Sigmoid colon (tissue), 4 donors: ENCODE results near the gene BRSK1.

ENCODE experiments used
- EP300 ChIP-seq, 4 donors: sonication (generic); formaldehyde crosslinking; IDR thresholded peaks; one replicate each; pipeline ENCODE4 v1.6.1; 2017; ENCODE audit warnings: antibody characterized with exemption in 4 of 4
- POLR2A ChIP-seq, 2 donors: fragments of 450-650 bp; IDR thresholded peaks; one replicate each; pipeline ENCODE4 v1.6.1; 2016; ENCODE audit warnings: antibody characterized with exemption in 2 of 2, mild to moderate bottlenecking in 2 of 2, moderate library complexity in 2 of 2
- POLR2AphosphoS5 ChIP-seq, 4 donors: sonication (generic); formaldehyde crosslinking; IDR thresholded peaks; one replicate each; pipeline ENCODE4 v1.6.1; 2017; ENCODE audit warnings: antibody characterized with exemption in 4 of 4
- TF ChIP-seq, protein P1 (sequence below), 4 experiments: fragments of 450-650 bp in 3 of 4; fragments of 200-600 bp in 1 of 4; IDR thresholded peaks; one replicate each; pipeline ENCODE4 v1.5.1; 2016 to 2019; ENCODE audit warnings: antibody characterized with exemption in 4 of 4, mild to moderate bottlenecking in 3 of 4, moderate library complexity in 2 of 4

DNA sequence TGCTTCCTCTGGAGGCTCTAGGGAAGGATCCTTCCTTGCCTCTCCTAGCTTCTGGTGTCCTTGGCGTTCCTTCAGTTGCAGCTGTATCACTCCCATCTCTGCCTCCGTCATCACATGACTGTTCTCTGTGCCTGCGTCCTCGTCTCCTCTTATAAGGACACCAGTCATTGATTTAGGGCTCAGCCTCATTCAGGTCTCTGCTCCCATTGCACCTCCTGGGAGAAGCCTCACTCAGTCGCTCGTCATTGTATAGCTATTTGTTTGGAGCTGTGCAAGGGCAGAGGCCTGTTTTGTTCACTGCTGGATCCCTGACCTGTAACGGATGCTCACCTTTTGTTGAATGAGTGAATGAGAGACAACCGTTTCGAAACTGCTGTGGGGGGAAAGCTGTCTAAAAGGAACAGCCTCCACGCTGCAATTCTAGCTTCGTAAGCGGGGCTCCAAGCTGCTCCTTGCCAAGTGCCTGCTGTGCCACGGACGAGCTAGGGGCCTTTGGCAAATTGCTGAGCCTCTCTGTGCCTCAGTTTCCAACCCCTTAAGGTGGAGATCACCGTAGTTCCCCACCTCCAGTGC, 17.2 kb downstream of the BRSK1 start:
- TF ChIP-seq EP300 (IDR thresholded peaks at IDR 0.05) (no peak), POLR2A (IDR thresholded peaks at IDR 0.05) (no peak), POLR2AphosphoS5 (IDR thresholded peaks at IDR 0.05) (no peak)
- TF ChIP-seq, protein P1, sequence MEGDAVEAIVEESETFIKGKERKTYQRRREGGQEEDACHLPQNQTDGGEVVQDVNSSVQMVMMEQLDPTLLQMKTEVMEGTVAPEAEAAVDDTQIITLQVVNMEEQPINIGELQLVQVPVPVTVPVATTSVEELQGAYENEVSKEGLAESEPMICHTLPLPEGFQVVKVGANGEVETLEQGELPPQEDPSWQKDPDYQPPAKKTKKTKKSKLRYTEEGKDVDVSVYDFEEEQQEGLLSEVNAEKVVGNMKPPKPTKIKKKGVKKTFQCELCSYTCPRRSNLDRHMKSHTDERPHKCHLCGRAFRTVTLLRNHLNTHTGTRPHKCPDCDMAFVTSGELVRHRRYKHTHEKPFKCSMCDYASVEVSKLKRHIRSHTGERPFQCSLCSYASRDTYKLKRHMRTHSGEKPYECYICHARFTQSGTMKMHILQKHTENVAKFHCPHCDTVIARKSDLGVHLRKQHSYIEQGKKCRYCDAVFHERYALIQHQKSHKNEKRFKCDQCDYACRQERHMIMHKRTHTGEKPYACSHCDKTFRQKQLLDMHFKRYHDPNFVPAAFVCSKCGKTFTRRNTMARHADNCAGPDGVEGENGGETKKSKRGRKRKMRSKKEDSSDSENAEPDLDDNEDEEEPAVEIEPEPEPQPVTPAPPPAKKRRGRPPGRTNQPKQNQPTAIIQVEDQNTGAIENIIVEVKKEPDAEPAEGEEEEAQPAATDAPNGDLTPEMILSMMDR (IDR thresholded peaks at IDR 0.05), result no peak
